Liver (tissue), 3 donors: ENCODE measurements around the gene SEMA6B.

Experiments
- FOXA1 ChIP-seq: IDR thresholded peaks from 2 replicates; pipeline ENCODE4 v1.6.1; 2016; ENCODE audit warnings: antibody characterized with exemption
- GABPA ChIP-seq, 2 donors: IDR thresholded peaks in 1 of 2; conservative IDR thresholded peaks in 1 of 2; 2 replicates each; pipeline ENCODE4 v1.6.1; 2016; ENCODE audit warnings: antibody characterized with exemption in 2 of 2, mild to moderate bottlenecking in 1 of 2, moderate library complexity in 1 of 2
- HNF4G ChIP-seq: IDR thresholded peaks from 2 replicates; pipeline ENCODE4 v1.6.1; 2016; ENCODE audit warnings: antibody characterized with exemption
- JUND ChIP-seq, 2 donors: IDR thresholded peaks; 2 replicates each; pipeline ENCODE4 v1.6.1; 2016; ENCODE audit warnings: antibody characterized with exemption in 2 of 2
- RAD21 ChIP-seq, 2 donors: IDR thresholded peaks; 2 replicates each; pipeline ENCODE4 v1.6.1; 2016; ENCODE audit warnings: antibody characterized with exemption in 2 of 2, mild to moderate bottlenecking in 2 of 2
- SP1 ChIP-seq: IDR thresholded peaks from 2 replicates; pipeline ENCODE4 v1.6.1; 2018; ENCODE audit warnings: antibody characterized with exemption, mild to moderate bottlenecking
- YY1 ChIP-seq: IDR thresholded peaks from 2 replicates; pipeline ENCODE4 v1.6.1; 2016; ENCODE audit warnings: antibody characterized with exemption, mild to moderate bottlenecking
- TF ChIP-seq, protein P1 (sequence below): fragments of 150-350 bp; IDR thresholded peaks from 2 replicates; pipeline ENCODE4 v1.5.1; 2017; ENCODE audit warnings: improper control_type of control experiment, low read depth, low read length; ENCODE audit not compliant: missing input control
- TF ChIP-seq, protein P2 (sequence below): IDR thresholded peaks from 2 replicates; pipeline ENCODE4 v1.6.1; 2016; ENCODE audit warnings: antibody characterized with exemption, mild to moderate bottlenecking
- TF ChIP-seq, protein P3 (sequence below): IDR thresholded peaks from 2 replicates; pipeline ENCODE4 v1.6.1; 2016; ENCODE audit warnings: antibody characterized with exemption
- TF ChIP-seq, protein P4 (sequence below): IDR thresholded peaks from 2 replicates; pipeline ENCODE4 v1.6.1; 2016; ENCODE audit warnings: antibody characterized with exemption
- donor health status: healthy.
- donor health status: healthy.

DNA sequence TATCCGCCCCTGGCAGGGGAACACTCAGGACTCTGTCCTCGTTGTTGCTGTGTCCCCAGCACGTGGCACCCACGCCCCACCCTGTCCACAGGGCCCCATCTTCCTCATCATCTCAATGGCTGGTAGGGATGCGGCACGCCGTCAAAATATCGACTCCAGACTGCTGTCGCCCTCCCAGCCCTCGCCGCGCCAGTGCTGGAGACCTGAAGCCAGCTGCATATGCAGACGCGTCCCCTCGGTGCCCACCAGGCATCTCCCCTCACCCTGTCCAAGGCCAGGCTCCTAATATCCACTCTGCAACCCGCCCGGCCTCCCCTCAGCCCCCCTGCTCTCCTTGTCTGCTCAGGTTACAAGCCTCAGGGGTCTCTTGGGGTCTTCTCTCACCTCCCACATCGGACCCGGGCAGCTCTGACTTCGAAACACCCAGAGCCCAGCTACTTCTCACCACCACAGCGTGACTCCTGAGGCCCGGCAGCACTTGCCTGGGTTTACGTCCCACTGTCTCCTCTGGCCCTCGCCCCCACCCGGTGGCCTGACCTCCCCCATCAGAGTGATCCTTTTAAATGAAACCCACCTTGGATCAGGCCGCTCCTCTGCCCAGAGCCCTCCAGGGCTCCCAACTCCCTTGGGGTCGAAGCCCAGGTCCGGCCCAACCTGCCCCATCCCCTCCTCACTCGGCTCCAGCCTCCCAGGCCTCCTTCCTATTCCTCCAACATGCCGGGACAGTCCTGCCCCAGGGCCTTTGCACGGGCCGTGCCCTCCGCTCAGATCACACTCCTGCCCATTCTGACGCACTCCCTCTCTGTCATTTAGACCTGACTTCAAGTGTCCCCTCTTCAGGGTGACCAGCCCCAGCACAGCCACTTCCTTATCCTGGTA lies 53.7 kb downstream of the SEMA6B start:
- TF ChIP-seq FOXA1: no peak
- TF ChIP-seq, protein P1, sequence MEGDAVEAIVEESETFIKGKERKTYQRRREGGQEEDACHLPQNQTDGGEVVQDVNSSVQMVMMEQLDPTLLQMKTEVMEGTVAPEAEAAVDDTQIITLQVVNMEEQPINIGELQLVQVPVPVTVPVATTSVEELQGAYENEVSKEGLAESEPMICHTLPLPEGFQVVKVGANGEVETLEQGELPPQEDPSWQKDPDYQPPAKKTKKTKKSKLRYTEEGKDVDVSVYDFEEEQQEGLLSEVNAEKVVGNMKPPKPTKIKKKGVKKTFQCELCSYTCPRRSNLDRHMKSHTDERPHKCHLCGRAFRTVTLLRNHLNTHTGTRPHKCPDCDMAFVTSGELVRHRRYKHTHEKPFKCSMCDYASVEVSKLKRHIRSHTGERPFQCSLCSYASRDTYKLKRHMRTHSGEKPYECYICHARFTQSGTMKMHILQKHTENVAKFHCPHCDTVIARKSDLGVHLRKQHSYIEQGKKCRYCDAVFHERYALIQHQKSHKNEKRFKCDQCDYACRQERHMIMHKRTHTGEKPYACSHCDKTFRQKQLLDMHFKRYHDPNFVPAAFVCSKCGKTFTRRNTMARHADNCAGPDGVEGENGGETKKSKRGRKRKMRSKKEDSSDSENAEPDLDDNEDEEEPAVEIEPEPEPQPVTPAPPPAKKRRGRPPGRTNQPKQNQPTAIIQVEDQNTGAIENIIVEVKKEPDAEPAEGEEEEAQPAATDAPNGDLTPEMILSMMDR: no peak
- TF ChIP-seq, protein P2, sequence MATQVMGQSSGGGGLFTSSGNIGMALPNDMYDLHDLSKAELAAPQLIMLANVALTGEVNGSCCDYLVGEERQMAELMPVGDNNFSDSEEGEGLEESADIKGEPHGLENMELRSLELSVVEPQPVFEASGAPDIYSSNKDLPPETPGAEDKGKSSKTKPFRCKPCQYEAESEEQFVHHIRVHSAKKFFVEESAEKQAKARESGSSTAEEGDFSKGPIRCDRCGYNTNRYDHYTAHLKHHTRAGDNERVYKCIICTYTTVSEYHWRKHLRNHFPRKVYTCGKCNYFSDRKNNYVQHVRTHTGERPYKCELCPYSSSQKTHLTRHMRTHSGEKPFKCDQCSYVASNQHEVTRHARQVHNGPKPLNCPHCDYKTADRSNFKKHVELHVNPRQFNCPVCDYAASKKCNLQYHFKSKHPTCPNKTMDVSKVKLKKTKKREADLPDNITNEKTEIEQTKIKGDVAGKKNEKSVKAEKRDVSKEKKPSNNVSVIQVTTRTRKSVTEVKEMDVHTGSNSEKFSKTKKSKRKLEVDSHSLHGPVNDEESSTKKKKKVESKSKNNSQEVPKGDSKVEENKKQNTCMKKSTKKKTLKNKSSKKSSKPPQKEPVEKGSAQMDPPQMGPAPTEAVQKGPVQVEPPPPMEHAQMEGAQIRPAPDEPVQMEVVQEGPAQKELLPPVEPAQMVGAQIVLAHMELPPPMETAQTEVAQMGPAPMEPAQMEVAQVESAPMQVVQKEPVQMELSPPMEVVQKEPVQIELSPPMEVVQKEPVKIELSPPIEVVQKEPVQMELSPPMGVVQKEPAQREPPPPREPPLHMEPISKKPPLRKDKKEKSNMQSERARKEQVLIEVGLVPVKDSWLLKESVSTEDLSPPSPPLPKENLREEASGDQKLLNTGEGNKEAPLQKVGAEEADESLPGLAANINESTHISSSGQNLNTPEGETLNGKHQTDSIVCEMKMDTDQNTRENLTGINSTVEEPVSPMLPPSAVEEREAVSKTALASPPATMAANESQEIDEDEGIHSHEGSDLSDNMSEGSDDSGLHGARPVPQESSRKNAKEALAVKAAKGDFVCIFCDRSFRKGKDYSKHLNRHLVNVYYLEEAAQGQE: no peak
- TF ChIP-seq JUND (IDR thresholded peaks at IDR 0.05): no peak
- no peak for TF ChIP-seq RAD21 (IDR thresholded peaks at IDR 0.05)
- TF ChIP-seq GABPA (IDR thresholded peaks at IDR 0.05 in 1 of 2, conservative IDR thresholded peaks at IDR 0.05 in 1 of 2): no peak
- no peak for TF ChIP-seq YY1
- TF ChIP-seq, protein P3, sequence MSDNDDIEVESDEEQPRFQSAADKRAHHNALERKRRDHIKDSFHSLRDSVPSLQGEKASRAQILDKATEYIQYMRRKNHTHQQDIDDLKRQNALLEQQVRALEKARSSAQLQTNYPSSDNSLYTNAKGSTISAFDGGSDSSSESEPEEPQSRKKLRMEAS: no peak
- TF ChIP-seq HNF4G: no peak
- TF ChIP-seq, protein P4, sequence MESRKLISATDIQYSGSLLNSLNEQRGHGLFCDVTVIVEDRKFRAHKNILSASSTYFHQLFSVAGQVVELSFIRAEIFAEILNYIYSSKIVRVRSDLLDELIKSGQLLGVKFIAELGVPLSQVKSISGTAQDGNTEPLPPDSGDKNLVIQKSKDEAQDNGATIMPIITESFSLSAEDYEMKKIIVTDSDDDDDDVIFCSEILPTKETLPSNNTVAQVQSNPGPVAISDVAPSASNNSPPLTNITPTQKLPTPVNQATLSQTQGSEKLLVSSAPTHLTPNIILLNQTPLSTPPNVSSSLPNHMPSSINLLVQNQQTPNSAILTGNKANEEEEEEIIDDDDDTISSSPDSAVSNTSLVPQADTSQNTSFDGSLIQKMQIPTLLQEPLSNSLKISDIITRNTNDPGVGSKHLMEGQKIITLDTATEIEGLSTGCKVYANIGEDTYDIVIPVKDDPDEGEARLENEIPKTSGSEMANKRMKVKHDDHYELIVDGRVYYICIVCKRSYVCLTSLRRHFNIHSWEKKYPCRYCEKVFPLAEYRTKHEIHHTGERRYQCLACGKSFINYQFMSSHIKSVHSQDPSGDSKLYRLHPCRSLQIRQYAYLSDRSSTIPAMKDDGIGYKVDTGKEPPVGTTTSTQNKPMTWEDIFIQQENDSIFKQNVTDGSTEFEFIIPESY: no peak
- no peak for TF ChIP-seq SP1
